H1 (cell line): ENCODE results near the gene PTS. TPM values are rescaled to one million over a fixed set of nuclear protein-coding genes. Genes with fewer than 3 reads are reported as not detected.

Experiments used
- BACH1 ChIP-seq: IDR thresholded peaks from 2 replicates; pipeline ENCODE4 v1.6.1; 2012; ENCODE audit warnings: low read length, improper control_type of control experiment
- CHD2 ChIP-seq: IDR thresholded peaks from 2 replicates; pipeline ENCODE4 v1.6.1; 2012; ENCODE audit warnings: low read length, improper control_type of control experiment
- FOSL1 ChIP-seq: IDR thresholded peaks from 2 replicates; pipeline ENCODE4 v1.6.1; 2011; ENCODE audit warnings: mild to moderate bottlenecking, low read depth, low read length, moderate library complexity; ENCODE audit not compliant: insufficient read depth
- RXRA ChIP-seq: IDR thresholded peaks from 2 replicates; pipeline ENCODE4 v1.6.1; 2011; ENCODE audit warnings: low read depth, mild to moderate bottlenecking, low read length, moderate library complexity; ENCODE audit not compliant: insufficient read depth
- SP1 ChIP-seq: IDR thresholded peaks from 2 replicates; pipeline ENCODE4 v1.6.1; 2011; ENCODE audit warnings: low read depth, low read length
- polyA plus RNA-seq, 7 experiments: library from polyadenylated mRNA; depleted of rRNA in 3 of 7; stranded (reverse) in 5 of 7; unstranded in 2 of 7; fragments of >200 nt in 5 of 7; fragments of 200-250 nt in 2 of 7; gene quantifications; 1 replicate in 5 of 7; 2 replicates in 1 of 7; 4 replicates in 1 of 7; pipeline versions ENCODE4 v1.2.1 to v1.2.3, GENCODE V29; 2011 to 2013; ENCODE audit warnings: missing spikeins in 2 of 7, mixed read lengths in 2 of 7
- total RNA-seq: library from RNA; stranded (reverse); fragmentation: NEBNext Ultra II Directional; extraction: Animal tissue kit (Norgen Biotek cat#: 25700); gene quantifications from 2 replicates; pipeline ENCODE4 v1.2.1, GENCODE V29; 2021
- TF ChIP-seq, protein P1 (sequence below), 3 experiments: IDR thresholded peaks; 1 replicate in 2 of 3; 2 replicates in 1 of 3; pipeline versions ENCODE4 v1.5.1 to v1.6.1; 2011; ENCODE audit warnings: low read length in 3 of 3, mild to moderate bottlenecking in 3 of 3, inconsistent platforms in 2 of 3, low read depth in 1 of 3, moderate library complexity in 1 of 3; ENCODE audit not compliant: insufficient read depth in 1 of 3; ENCODE audit errors: control extremely low read depth in 1 of 3
- TF ChIP-seq, protein P2 (sequence below): fragments of 300-600 bp; sonication (generic); IDR thresholded peaks from 2 replicates; pipeline ENCODE4 v1.7.1; 2012; ENCODE audit warnings: low read length, moderate library complexity, mild to moderate bottlenecking, inconsistent platforms; ENCODE audit not compliant: insufficient replicate concordance

PTS gene
- total and polyA plus RNA-seq, 2 of the 8 experiments (the other 6 are each of a cell fraction or from before 2014, with no cell fraction given): 18.3 to 25.9 TPM

DNA sequence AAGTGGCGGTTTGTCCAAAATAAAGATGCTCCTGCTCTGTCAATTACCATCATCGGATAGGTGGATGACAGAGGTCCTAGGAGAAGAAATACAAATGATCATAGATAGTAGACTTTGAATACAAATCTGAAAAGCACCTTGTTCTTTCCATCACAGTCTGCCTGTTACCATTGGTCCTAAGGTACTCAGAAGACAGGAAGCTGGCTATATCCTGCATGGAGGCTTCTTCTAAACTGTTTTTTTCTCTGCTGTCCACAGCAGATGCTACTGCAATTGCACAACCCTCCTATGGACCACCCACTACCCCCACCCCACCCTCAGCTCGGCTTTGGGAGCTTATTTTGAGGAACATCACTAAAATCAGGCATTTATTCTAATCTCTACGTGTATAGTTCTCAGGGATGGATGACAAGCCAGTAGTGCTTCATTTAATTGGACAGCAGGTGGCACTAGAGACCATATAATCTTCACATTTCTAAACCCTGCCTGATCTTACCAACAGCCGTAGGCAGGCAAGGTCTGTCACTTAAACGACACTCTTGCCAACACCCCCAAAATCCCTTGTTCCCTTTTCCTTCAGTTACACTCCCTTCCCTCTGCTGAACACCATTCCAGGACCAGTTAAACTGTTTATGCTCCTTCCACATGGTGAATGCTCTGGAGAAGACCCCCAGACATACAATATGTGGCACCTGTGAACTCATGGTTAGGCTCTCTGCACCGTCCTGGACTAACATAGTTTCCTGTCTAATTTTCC lies 6.6 kb upstream of the PTS start (continued):
- TF ChIP-seq, protein P1, sequence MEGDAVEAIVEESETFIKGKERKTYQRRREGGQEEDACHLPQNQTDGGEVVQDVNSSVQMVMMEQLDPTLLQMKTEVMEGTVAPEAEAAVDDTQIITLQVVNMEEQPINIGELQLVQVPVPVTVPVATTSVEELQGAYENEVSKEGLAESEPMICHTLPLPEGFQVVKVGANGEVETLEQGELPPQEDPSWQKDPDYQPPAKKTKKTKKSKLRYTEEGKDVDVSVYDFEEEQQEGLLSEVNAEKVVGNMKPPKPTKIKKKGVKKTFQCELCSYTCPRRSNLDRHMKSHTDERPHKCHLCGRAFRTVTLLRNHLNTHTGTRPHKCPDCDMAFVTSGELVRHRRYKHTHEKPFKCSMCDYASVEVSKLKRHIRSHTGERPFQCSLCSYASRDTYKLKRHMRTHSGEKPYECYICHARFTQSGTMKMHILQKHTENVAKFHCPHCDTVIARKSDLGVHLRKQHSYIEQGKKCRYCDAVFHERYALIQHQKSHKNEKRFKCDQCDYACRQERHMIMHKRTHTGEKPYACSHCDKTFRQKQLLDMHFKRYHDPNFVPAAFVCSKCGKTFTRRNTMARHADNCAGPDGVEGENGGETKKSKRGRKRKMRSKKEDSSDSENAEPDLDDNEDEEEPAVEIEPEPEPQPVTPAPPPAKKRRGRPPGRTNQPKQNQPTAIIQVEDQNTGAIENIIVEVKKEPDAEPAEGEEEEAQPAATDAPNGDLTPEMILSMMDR (IDR thresholded peaks at IDR 0.05; ENCODE audit: control extremely low read depth in 1 of 3, insufficient read depth in 1 of 3, low read depth in 1 of 3, low read length in 3 of 3): peak in 2 of 3 experiments; percentile 71 to 79; a peak in 3 of 4 replicates
- TF ChIP-seq SP1: no peak
- no peak for TF ChIP-seq CHD2
- TF ChIP-seq FOSL1: no peak
- TF ChIP-seq, protein P2, sequence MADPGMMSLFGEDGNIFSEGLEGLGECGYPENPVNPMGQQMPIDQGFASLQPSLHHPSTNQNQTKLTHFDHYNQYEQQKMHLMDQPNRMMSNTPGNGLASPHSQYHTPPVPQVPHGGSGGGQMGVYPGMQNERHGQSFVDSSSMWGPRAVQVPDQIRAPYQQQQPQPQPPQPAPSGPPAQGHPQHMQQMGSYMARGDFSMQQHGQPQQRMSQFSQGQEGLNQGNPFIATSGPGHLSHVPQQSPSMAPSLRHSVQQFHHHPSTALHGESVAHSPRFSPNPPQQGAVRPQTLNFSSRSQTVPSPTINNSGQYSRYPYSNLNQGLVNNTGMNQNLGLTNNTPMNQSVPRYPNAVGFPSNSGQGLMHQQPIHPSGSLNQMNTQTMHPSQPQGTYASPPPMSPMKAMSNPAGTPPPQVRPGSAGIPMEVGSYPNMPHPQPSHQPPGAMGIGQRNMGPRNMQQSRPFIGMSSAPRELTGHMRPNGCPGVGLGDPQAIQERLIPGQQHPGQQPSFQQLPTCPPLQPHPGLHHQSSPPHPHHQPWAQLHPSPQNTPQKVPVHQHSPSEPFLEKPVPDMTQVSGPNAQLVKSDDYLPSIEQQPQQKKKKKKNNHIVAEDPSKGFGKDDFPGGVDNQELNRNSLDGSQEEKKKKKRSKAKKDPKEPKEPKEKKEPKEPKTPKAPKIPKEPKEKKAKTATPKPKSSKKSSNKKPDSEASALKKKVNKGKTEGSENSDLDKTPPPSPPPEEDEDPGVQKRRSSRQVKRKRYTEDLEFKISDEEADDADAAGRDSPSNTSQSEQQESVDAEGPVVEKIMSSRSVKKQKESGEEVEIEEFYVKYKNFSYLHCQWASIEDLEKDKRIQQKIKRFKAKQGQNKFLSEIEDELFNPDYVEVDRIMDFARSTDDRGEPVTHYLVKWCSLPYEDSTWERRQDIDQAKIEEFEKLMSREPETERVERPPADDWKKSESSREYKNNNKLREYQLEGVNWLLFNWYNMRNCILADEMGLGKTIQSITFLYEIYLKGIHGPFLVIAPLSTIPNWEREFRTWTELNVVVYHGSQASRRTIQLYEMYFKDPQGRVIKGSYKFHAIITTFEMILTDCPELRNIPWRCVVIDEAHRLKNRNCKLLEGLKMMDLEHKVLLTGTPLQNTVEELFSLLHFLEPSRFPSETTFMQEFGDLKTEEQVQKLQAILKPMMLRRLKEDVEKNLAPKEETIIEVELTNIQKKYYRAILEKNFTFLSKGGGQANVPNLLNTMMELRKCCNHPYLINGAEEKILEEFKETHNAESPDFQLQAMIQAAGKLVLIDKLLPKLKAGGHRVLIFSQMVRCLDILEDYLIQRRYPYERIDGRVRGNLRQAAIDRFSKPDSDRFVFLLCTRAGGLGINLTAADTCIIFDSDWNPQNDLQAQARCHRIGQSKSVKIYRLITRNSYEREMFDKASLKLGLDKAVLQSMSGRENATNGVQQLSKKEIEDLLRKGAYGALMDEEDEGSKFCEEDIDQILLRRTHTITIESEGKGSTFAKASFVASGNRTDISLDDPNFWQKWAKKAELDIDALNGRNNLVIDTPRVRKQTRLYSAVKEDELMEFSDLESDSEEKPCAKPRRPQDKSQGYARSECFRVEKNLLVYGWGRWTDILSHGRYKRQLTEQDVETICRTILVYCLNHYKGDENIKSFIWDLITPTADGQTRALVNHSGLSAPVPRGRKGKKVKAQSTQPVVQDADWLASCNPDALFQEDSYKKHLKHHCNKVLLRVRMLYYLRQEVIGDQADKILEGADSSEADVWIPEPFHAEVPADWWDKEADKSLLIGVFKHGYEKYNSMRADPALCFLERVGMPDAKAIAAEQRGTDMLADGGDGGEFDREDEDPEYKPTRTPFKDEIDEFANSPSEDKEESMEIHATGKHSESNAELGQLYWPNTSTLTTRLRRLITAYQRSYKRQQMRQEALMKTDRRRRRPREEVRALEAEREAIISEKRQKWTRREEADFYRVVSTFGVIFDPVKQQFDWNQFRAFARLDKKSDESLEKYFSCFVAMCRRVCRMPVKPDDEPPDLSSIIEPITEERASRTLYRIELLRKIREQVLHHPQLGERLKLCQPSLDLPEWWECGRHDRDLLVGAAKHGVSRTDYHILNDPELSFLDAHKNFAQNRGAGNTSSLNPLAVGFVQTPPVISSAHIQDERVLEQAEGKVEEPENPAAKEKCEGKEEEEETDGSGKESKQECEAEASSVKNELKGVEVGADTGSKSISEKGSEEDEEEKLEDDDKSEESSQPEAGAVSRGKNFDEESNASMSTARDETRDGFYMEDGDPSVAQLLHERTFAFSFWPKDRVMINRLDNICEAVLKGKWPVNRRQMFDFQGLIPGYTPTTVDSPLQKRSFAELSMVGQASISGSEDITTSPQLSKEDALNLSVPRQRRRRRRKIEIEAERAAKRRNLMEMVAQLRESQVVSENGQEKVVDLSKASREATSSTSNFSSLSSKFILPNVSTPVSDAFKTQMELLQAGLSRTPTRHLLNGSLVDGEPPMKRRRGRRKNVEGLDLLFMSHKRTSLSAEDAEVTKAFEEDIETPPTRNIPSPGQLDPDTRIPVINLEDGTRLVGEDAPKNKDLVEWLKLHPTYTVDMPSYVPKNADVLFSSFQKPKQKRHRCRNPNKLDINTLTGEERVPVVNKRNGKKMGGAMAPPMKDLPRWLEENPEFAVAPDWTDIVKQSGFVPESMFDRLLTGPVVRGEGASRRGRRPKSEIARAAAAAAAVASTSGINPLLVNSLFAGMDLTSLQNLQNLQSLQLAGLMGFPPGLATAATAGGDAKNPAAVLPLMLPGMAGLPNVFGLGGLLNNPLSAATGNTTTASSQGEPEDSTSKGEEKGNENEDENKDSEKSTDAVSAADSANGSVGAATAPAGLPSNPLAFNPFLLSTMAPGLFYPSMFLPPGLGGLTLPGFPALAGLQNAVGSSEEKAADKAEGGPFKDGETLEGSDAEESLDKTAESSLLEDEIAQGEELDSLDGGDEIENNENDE: no peak
- TF ChIP-seq RXRA: no peak
- TF ChIP-seq BACH1: no peak
